SK-N-MC (cell line): ENCODE measurements around the gene HDAC4.

ENCODE experiments used
- EZH2 ChIP-seq: fragments of 200-600 bp; sonication (generic); IDR thresholded peaks from one replicate; pipeline ENCODE4 v1.6.1; 2017; ENCODE audit warnings: antibody characterized with exemption
- FOXP2 ChIP-seq: optimal IDR thresholded peaks from 2 replicates; pipeline ENCODE3; 2011; ENCODE audit warnings: mild to moderate bottlenecking, moderate library complexity; ENCODE audit not compliant: insufficient read depth; ENCODE audit errors: extremely low read length, control extremely low read depth
- POLR2AphosphoS5 ChIP-seq: IDR thresholded peaks from 2 replicates; pipeline ENCODE4 v1.6.1; 2012; ENCODE audit warnings: mild to moderate bottlenecking, low read depth, low read length, borderline replicate concordance

GRCh38 chr2:239194731-239195317 is 206.0 kb downstream of the HDAC4 start:
- TF ChIP-seq POLR2AphosphoS5 (no peak), EZH2 (no peak), FOXP2 (no peak)
